Breast epithelium (tissue), 3 donors: ENCODE data around the gene HID1.

Experiments used
- CTCF ChIP-seq, 3 donors: fragments of 450-650 bp; IDR thresholded peaks; one replicate each; pipeline ENCODE4 v1.5.1; 2016 to 2017; ENCODE audit warnings: antibody characterized with exemption in 3 of 3, mild to moderate bottlenecking in 3 of 3, moderate library complexity in 3 of 3
- POLR2A ChIP-seq: fragments of 450-650 bp; IDR thresholded peaks from one replicate; pipeline ENCODE4 v1.6.1; 2016; ENCODE audit warnings: antibody characterized with exemption, mild to moderate bottlenecking, moderate library complexity
- POLR2AphosphoS5 ChIP-seq, 3 donors: sonication (generic); formaldehyde crosslinking; IDR thresholded peaks; one replicate each; pipeline ENCODE4 v1.6.1; 2017; ENCODE audit warnings: antibody characterized with exemption in 3 of 3

DNA sequence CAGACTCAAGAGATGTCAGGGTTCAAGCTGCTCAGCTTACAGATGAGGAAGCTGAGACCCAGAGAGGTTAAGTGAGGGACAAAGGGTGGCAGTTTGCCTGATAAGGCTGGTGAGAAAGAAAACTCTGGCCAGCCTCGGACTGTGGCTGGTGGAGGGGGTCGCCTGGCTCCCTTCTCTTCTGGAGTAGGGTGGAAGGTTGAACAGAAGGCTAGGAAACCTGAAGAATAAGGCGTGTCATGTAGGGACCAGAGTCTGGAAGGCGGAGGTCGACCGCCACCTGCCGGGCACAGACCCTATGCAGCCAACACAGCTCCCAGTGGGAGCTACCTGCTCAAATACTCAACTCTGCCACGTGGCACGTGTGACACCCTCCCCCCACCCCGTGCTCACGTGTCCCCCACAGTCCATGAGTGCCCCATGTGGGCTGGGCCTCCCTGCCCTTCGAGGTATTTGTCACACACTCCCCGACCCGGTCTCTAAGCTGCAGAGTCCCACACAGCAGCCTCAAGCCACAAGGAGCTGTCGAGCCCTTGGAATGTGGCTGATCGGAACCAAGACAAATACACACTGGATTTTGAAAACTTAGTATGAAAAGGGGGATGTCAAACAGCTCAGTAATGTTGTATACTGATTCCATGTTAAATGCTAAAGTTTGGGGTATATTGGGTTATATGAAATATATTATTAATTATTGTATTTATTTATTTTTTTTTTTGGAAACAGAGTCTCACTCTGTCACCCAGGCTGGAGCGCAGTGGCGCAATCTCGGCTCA lies 11.8 kb downstream of the HID1 start:
- TF ChIP-seq POLR2A, result no peak
- TF ChIP-seq CTCF (IDR thresholded peaks at IDR 0.05), result no peak
- no peak for TF ChIP-seq POLR2AphosphoS5 (IDR thresholded peaks at IDR 0.05)
